Esophagus muscularis mucosa (tissue), 4 donors: Measurements from ENCODE around the gene DLG5.

Source experiments
- CTCF ChIP-seq, 3 experiments: fragments of 200-600 bp in 2 of 3; fragments of 450-650 bp in 1 of 3; sonication (generic) in 2 of 3; IDR thresholded peaks; one replicate each; pipeline ENCODE4 v1.5.1; 2017 to 2019; ENCODE audit warnings: antibody characterized with exemption in 3 of 3, mild to moderate bottlenecking in 2 of 3, moderate library complexity in 1 of 3
- EP300 ChIP-seq: sonication (generic); formaldehyde crosslinking; IDR thresholded peaks from one replicate; pipeline ENCODE4 v1.6.1; 2017; ENCODE audit warnings: antibody characterized with exemption
- POLR2A ChIP-seq: fragments of 450-650 bp; IDR thresholded peaks from one replicate; pipeline ENCODE4 v1.6.1; 2017; ENCODE audit warnings: antibody characterized with exemption, moderate library complexity, mild to moderate bottlenecking, low read depth
- POLR2AphosphoS5 ChIP-seq, 2 donors: sonication (generic); formaldehyde crosslinking; IDR thresholded peaks; one replicate each; pipeline ENCODE4 v1.6.1; 2017; ENCODE audit warnings: antibody characterized with exemption in 2 of 2

GRCh38 chr10:77922055-77922454 is 4.5 kb downstream of the DLG5 start:
- TF ChIP-seq CTCF (IDR thresholded peaks at IDR 0.05) (no peak), POLR2A (no peak), EP300 (no peak), POLR2AphosphoS5 (IDR thresholded peaks at IDR 0.05) (no peak)
